Adipose tissue (tissue), 3 donors: Measurements from ENCODE around the gene TTC7B. TPM values are rescaled to one million over a fixed set of nuclear protein-coding genes. Genes with fewer than 3 reads are reported as not detected.

Experiments
- H3K27ac ChIP-seq: one replicate; pipeline ENCODE4 v1.5.1; 2013; ENCODE audit warnings: low read depth, low read length
- WGBS, 3 donors: extraction: QIAGEN DNeasy Blood & Tissue Kit; methylation state at CpG; one replicate each; pipeline ENCODE4 v1.1.7; 2013; 5-methylcytosine and 5-hydroxymethylcytosine counted together
- polyA plus RNA-seq, 3 donors: library from polyadenylated mRNA; stranded (reverse); fragments of 200-250 nt; gene quantifications; one replicate each; pipeline ENCODE4 v1.2.3, GENCODE V29; 2013
- donor health status: healthy with polysubstance abuse.
- donor health status: Bipolar disorder and iron deficiency.
- donor health status: healthy.

Gene TTC7B
- polyA plus RNA-seq, 3 donors: 14.1 to 35.1 (median 19.7) TPM

DNA sequence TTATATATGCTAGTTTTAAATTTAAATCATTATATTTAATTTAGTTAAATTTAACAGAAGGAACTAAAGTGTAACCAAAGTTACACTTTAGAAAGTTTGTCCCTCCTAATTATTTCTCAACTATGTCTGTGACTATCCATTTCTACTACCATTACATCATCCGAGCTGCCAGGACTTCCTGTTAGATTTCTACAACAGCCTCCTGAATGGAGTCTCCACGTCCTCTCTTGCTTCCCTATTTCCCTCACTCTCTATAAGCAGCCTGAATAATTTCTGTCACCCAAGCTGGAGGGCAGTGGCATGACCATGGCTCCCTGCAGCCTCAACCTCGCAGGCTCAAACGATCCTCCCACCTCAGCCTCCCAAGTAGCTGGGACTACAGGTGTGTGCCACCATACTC, 84.1 kb downstream of the TTC7B start:
- H3K27ac ChIP-seq: no peak overlapping the region
- 64 to 86% (median 67%) methylated on average over 4 of the region's 4 CpGs for WGBS, 3 donors

DNA sequence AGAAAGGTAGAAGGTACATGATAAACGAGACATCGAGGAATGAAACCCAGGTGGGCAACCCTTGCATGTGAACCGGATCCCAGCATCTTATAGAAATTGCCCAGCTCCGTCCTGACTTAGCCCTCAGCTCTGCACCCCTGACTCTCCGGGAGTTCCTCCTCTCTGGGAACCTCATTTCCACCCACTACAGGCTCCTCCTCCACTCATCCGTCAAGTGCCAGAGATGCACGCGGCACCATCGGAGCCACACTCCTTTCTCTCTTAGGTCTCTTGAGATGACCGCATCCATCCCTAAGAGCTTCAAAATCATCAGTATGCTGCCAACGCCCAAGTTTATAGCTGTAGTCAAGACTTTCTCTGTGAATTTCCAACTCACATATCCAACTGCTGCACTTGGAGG, 84.7 kb downstream of the TTC7B start:
- 88 to 94% (median 94%) methylated on average over 11 of the region's 11 CpGs for WGBS, 3 donors
- no peak overlapping the region for H3K27ac ChIP-seq

DNA sequence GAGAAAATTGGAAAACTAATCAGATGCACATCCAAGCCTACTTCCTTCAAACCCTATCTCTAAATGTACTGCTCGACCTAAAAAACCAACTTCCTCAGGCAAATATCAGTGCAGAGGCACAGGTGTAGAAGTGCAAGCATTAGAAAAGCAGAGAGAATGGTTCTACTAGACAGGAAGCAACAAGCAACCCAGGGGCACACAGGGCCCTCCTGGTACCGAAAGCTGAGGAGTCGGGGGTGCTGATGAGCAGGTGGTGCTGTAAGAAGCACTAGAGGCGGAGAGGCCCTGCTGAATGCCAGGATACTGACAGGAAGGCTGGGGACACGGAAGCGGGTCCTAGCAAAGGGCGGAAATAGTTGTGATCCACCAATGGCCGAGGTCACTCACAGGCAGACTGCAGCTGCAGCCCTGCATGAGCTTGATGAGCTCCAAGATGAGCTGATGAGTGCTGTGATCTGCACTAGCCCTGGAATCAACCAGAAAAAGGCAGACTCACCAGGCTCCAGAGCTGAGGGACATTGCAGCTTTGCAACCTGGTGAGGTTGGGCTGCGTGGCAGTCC, 85.9 kb downstream of the TTC7B start:
- H3K27ac ChIP-seq: no peak overlapping the region
- 73 to 88% (median 85%) methylated on average over 9 of the region's 9 CpGs for WGBS, 3 donors

DNA sequence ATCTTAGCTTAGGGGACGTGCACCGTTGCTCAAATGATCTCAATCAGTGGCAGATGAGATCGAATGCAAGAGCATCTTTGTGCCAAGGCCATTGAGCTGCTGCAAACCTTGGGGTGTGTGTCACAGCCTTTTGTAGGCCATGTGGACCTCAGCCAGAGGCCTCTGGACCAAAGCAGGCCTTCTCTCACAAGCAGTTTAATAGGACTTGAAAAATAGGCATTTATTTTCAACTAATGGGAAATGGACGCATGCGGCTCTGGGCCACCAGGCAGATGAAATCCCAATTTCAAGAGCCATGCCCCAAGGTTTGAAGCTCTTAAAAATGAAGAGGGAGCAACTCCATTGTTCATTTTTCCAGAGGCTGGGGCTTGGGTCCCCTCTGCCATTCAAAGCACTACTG, 87.3 kb downstream of the TTC7B start:
- WGBS, 3 donors: 81 to 96% (median 90%) methylated on average over 5 of the region's 5 CpGs

DNA sequence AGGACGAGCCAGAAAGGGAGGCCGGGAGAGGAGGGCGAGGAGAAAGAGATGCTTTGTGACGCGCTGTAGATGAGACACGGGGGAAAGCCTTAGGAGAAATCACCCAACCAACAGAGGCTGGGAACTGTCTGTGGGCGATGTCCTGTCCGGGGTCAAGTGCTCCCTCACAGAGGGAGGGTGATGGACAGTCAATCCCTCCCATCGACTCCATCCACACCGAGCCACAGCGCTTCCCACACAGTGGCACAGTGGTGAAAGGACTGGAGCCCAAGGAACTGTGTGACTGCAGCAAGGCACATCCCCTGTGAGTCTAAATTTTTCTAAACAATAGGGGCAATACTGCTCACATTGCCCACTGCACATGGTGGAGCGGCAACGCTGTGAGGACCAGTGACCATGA, 89.1 kb downstream of the TTC7B start:
- H3K27ac ChIP-seq: no peak overlapping the region
- 83 to 92% (median 87%) methylated on average over 13 of the region's 13 CpGs for WGBS, 3 donors

More for the DNA sequence above, 87.3 kb downstream of the TTC7B start:
- H3K27ac ChIP-seq: no peak overlapping the region

DNA sequence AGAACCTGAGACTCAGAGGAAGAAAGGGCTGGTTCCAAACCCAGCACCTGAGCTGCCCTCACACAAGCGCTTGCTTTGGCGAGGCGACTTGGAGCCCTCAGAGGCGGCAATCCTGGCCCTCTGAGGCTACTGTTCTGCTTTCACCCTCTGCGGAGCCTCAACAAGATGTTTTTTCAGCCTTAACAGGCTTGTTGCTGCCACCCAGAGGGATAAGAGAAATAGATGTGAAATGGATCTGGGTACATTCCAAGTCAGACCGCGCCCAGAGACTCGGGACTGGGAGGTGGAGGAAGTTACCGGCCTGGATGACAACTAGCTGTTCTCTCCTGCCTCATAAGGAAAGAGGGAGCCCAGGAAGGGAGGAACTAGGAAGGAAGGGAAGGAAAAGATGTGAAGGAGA, 89.6 kb downstream of the TTC7B start:
- 31 to 58% (median 52%) methylated on average over 9 of the region's 9 CpGs for WGBS, 3 donors
- no peak overlapping the region for H3K27ac ChIP-seq

DNA sequence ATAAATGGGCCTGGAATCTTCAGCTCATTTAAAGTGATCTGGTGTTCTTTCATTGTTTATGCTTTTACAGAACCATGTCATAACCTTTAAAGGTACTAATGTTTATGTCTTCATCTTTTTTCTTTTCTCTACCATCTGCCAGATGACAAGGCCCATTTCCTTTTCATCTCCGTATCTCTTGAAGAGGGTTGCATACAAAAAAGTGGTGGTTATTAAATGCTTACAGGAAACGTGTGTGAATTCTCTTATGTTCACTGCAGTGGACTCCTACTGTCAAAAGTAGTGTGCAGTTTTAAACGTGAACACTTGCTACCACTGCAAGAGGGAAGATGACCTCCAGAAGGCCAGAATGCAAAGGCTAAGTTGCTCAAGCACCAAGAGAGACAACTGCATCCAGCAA, 91.4 kb downstream of the TTC7B start:
- 74 to 84% (median 78%) methylated on average over 3 of the region's 3 CpGs for WGBS, 3 donors
- H3K27ac ChIP-seq: no peak overlapping the region

DNA sequence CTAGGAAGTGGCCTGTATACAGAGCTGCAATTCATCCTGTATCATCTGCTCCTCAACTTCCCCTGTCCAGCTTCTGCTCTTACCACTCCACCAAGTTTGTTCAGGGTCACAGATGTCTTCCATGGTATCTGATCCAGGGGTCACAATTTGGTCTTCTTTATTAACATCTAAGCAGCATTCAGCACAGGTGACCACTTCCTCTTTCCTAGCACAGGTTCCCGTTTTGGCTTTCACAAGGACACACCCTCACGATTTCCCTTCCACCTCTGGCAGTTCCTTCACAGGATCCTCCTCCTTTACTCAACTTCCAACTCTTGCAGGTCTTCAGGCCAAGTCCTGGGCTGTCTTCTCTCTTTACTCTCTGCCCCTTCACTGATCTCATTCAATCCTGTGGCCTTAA, 93.6 kb downstream of the TTC7B start:
- no peak overlapping the region for H3K27ac ChIP-seq
- 41 to 71% (median 52%) methylated on average over 2 of the region's 2 CpGs for WGBS, 3 donors

DNA sequence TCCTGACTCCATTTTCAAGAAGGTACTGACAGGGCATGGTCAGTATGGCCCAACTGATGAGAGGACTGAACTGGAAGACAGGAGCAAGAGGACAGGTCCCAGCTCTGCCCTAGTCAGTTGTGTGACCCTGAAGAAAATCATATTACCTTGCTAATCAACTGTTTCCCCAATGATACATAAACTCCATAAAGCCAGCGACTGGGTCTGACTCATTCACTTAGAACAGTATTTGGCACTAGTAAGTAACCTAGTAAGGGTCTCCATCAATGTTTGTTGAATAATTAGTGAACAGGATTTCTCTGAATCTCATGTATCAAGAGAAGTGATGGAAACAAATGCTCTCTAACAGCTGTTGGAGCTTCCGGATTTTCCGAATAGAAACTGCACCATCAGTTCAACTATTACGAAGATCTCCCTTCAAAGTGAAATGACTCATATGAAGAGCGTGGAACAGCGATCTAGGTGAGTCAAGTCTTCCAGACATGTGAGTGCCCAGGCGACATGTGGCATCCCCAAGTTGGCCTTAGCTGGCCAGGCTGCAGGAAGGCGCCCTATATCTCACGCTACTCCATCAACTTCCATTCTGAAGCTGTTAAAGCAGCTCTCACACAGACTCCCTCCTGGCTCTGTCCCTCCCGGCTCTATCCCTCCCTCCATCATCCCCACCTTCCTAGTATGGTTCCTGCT, 94.5 kb downstream of the TTC7B start:
- no peak overlapping the region for H3K27ac ChIP-seq
- WGBS, 3 donors: 85 to 97% (median 94%) methylated on average over 10 of the region's 10 CpGs

DNA sequence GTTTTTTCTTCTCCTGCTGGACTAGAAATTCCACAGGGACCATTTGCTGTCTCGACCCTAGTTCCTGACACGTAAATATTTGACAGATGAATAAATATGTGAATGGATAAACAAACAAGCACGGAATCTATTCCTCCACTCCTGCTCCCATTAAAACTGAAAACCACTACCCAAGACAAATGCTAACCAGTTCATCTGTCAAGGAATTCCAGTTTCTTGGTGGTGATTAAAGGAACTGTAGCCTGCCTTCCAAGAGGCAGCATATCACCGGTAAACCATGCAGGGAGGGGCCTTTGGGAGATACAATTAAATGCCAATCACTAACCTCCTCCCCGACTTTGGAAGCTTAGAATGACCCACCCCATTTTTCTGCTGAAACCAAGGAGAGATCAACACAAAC, 95.4 kb downstream of the TTC7B start:
- 39 to 61% (median 61%) methylated on average over 5 of the region's 5 CpGs for WGBS, 3 donors

DNA sequence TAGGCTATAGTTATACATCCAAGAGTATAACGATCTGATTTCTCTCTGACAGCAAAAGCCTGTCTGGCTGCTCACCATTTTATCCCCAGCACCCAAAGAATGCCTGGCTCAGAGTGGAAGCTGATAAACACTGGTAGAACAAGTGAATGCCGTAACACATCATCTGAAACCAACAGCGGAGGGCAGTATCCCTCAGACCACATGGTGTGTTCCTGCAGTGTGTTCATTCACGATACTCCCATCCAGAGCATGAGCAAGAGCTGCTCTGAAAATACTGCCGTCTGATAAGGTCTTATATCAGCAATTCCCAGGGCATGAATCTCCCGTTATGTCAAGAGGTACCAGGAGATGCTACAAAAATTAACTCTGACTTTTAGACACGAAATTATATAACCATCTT, 95.9 kb downstream of the TTC7B start:
- WGBS, 3 donors: 77 to 84% (median 84%) methylated on average over 7 of the region's 7 CpGs
- no peak overlapping the region for H3K27ac ChIP-seq

More for the DNA sequence above, 95.4 kb downstream of the TTC7B start:
- no peak overlapping the region for H3K27ac ChIP-seq

DNA sequence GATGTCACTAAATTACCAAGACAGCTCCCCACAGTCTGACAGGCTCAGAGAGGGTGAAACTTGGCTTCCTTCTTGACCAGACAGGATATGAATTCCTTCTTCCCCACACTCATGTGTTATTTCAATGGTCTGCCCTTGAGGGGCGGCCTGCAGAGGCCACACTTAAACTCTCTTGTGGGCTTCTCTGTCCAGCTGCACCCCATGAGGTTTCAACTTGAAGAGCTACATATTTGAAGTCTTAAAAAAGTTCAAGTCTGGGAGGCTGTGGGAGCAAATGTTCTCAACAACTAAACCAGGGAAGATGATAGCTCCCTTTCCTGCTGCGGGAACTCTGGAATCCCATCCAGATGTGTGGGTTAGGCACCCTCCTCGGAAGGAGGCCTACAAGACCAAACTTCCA, 98.3 kb downstream of the TTC7B start:
- no peak overlapping the region for H3K27ac ChIP-seq
- WGBS, 3 donors: 74 to 79% (median 77%) methylated on average over 3 of the region's 3 CpGs

DNA sequence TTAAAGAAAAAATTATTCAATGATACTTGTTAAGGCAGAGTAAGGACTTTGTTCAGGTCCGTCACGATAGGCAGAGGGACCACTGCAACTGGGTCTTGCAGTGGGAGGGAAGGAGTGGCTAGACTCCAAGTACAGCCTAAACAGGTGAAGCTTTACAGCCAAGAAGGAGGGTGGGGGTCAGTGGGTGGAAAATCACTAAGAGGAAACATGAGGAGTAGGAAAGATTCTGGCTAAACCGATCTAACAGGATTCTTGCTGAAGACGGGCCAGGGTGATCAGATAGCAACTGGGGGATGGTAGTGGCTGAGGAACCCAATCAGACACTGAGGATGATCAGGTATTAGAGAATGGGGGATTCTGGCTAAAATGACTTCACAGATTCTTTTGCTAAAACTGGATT, 100.2 kb downstream of the TTC7B start:
- no peak overlapping the region for H3K27ac ChIP-seq
- 82 to 92% (median 87%) methylated on average over 4 of the region's 4 CpGs for WGBS, 3 donors

DNA sequence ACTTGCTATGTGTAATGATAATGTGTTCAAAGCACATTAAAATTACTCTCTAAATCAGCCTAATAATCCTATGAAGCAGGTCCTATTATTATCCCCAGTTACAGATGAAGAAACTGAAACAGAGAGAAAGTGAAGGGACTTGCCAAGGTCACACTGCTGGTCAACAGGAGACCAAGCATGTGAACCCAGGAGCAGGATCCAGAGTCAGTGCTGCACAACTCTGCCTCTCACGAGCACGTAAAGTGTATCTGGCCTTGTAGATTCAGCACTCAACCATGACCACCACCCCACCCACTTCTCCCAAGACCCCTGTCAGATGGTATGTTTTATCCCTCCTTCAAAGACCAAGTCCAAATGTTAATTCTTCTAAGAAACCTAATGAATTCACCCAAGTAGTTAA, 100.7 kb downstream of the TTC7B start:
- no peak overlapping the region for H3K27ac ChIP-seq
- whole genome bisulfite sequencing, 3 donors: 91 to 100% (median 96%) methylated on average over 2 of the region's 2 CpGs

DNA sequence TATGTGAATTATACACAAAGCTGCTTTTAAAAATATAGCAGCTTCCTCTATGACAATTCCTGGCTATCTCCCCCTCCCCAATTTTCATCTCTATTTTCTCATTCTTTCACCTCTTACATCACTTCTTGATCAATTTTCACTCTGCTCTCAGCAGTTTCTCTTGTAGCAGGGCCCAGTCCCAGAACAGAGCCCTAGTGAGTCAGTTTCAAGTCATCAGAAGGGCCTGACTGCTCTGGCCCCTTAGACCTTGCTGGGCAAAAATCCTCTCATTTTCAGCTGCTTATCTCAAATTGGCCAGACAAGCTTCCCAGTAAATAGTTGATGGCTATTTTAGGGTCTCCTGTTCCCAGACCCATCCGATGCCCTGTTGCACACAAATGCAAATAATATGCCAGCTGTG, 101.4 kb downstream of the TTC7B start:
- WGBS, 3 donors: 76 to 96% (median 93%) methylated on average over 1 of the region's 1 CpG
- no peak overlapping the region for H3K27ac ChIP-seq

DNA sequence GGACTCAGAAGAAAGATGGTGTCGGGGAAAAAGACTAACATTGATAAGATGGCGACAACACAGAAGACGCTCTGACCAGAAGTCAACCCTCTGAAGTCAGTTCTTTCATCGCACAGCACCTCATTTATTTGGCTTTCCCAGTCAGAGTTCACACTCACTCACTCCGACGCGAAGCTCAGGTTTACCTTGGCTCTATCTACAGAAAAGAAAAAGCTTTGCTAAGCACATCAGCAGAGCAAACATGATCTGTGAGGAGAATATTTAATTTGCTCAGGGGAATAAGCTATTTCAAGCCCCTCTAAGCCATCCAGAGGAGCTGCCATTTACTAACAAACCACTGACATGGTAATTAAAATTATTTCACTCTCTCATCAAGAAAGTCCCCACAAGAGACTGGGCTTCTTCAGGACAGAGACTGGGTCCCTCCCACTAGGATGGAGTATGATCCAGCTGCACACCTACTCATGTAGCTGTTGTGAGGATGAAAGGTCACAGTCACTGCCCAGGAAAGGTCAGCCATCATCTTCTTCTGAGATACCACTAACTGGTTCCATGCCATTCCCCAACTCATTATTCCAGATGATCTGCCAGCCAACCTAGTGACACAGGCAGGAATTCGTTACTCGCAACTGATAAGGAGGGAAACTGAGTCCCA, 111.4 kb downstream of the TTC7B start:
- no peak overlapping the region for H3K27ac ChIP-seq
- 87 to 96% (median 93%) methylated on average over 9 of the region's 9 CpGs for WGBS, 3 donors

DNA sequence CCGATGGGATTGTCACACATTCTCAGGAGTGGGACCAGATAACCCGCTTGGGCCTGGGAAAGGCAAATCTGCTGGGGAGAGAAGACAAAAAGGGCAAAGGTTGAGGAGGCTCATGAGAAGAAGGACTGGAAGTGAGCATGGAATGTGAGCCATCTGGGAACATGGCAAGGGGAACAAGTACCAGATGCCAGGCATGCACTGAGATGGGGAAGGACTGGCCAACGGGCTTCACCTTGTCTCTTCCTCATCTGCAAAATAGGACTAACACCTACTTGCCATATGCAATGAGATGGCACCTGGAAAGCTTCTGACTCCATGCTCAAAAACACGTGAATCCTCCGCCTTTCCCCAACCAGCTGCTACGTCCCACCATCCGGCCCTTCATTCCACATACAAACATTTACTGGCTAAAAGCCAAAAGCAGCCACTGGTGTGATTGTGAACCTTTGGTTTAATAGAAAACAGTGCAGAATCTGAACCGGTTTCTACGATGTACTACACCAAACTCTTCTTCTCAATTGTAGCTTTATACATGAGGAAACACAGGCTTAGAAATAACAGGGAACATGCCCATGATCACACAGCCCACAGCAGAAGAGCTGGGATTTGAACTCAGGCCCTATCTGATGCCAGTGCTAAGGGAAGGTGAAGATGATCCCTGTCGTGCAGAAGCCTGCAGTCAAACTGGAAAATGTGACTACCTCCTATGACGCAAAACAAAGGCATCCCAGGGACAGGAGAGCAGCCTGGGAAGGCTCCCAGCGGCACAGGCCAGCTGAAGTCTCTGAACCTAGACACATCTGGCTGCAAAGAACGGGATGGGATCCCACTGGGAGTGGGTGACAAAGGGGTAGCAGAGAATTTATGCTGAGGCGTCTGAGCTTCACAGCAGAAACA, 112.1 kb downstream of the TTC7B start:
- H3K27ac ChIP-seq: no peak overlapping the region
- 68 to 84% (median 71%) methylated on average over 14 of the region's 14 CpGs for WGBS, 3 donors

DNA sequence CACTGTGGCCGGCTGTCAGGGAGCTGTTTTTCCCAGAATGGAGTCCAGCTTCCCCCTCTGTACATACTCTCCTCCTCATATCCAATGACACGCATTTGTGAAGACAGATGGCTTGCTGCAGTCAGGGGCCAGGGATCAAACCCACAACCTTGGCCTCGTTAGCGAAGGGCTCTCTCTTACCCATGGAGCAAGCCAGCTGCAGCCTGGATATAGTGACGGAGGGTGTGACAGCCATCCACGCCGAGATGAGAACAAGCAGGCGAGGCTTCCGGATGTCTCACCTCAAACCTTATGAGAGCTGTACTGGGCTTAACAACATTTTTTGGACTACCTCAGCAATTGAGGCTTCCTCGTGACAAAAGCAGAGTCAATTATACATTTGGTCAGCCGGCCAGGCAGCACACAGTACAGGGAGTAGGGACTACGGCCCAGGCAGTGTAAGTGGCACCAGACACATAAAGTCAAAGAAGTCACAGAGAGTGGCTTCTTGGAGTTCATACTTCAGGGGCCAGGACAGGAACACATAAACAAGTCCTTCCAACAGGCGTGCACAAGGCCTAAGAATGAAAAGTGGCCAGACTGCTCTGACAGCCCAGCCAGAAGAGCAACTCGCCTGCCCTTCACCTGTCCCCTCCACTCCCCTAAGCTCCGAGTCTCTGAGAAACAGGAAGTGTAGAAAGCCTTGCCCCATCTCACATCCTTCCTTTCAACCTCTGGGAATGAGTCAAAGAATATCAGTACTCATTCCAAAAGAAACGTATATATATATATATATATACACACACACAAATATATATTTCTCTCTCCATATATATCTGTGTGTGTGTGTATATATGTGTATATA, 115.1 kb downstream of the TTC7B start:
- no peak overlapping the region for H3K27ac ChIP-seq
- 77 to 87% (median 77%) methylated on average over 16 of the region's 16 CpGs for WGBS, 3 donors
